ENCODE data around the gene MMGT1.
"Not testable (repeated sequence)": the region's sequence is repeated elsewhere in the genome, so short reads cannot be mapped to it uniquely, and the experiment has no call there.

The MMGT1 gene

GRCh38 chrX:135923353-135923752 is 50.4 kb downstream of the MMGT1 start:
- no peak for DNase-seq (ENCODE audit: low spot score)

- not testable (repeated sequence) for DNase-seq (ENCODE audit: low spot score)
Observed at GRCh38 chrX:135920516-135920915, 53.3 kb downstream of the MMGT1 start.

DNA sequence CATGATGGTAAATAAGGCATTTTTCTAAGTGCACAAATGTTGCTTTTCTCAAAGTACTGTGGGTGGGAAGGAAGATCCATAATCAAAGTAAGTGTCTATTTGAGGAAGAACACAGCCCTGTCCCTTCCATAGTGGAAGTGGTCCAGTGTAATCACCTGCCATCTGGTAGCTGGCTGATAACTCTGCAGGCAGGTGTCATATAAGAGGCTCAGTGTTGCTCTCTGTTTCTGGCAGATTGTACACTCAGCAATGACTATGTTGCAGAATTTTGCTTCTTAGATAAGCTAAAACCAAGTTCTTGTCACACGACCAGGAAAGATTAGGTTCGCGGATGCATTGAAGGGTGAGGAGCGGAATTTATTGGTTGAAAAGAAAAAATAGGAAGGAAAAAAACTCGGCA is 59.4 kb downstream of the MMGT1 start:
- DNase-seq (ENCODE audit: low spot score): no peak
